SKM-1 treated with dmso at 0.1 percent for 144 hours (cell line): Measurements from ENCODE around the gene COG1.
A peak's percentile ranks its signal among the peaks of the same experiment; 100 is the strongest.
"Not testable (repeated sequence)": the region's sequence is repeated elsewhere in the genome, so short reads cannot be mapped to it uniquely, and the experiment has no call there.

Source experiments
- DNase-seq: peaks from one replicate; lab custom pipeline; 2025; ENCODE audit not compliant: unreplicated experiment; lab: John Stamatoyannopoulos, UW

Gene COG1

GRCh38 chr17:73192894-73193701, at the start of gene COG1:
COG1 (plus strand) TSS chr17:73193055; CDS start chr17:73193070, 15 bp downstream.
- peak; percentile 38 for DNase-seq

- not testable (repeated sequence) for DNase-seq
Observed at GRCh38 chr17:73144209-73144608, 48.6 kb upstream of the COG1 start.

GRCh38 chr17:73145641-73146040, 47.2 kb upstream of the COG1 start:
- no peak for DNase-seq

- DNase-seq, result not testable (repeated sequence)
Observed at GRCh38 chr17:73147791-73148190, 45.1 kb upstream of the COG1 start.

- no peak for DNase-seq
Observed at GRCh38 chr17:73148540-73149334, 44.1 kb upstream of the COG1 start.

GRCh38 chr17:73150622-73151300, 42.1 kb upstream of the COG1 start:
- not testable (repeated sequence) for DNase-seq

GRCh38 chr17:73151916-73152632, 40.8 kb upstream of the COG1 start:
- DNase-seq, result peak; percentile 81

- DNase-seq, result no peak
Observed at GRCh38 chr17:73155410-73156165, 37.3 kb upstream of the COG1 start.

- DNase-seq, result peak; percentile 79
Observed at GRCh38 chr17:73156166-73156840, 36.6 kb upstream of the COG1 start.

- DNase-seq, result no peak
Observed at GRCh38 chr17:73156887-73157520, 35.9 kb upstream of the COG1 start.

GRCh38 chr17:73157521-73157890, 35.3 kb upstream of the COG1 start:
- no peak for DNase-seq

- no peak for DNase-seq
Observed at GRCh38 chr17:73158133-73158532, 34.7 kb upstream of the COG1 start.

- no peak for DNase-seq
Observed at GRCh38 chr17:73160980-73161630, 31.8 kb upstream of the COG1 start.

- DNase-seq, result no peak
Observed at GRCh38 chr17:73163043-73163442, 29.8 kb upstream of the COG1 start.

- no peak for DNase-seq
Observed at GRCh38 chr17:73165616-73166404, 27.0 kb upstream of the COG1 start.

GRCh38 chr17:73166731-73167581, 25.9 kb upstream of the COG1 start:
- no peak for DNase-seq

- DNase-seq, result no peak
Observed at GRCh38 chr17:73168667-73169066, 24.2 kb upstream of the COG1 start.
